Cardiac septum (tissue), 1 donor: Measurements from ENCODE around the gene APEX2. TPM values are rescaled to one million over a fixed set of nuclear protein-coding genes. Genes with fewer than 3 reads are reported as not detected.
"Not testable (repeated sequence)": the region's sequence is repeated elsewhere in the genome, so short reads cannot be mapped to it uniquely, and the experiment has no call there.

Source experiments
- DNase-seq: peaks from one replicate; pipeline ENCODE4 v3.0.0-alpha.2; 2020; ENCODE audit warnings: low spot score
- intact Hi-C: fragments of 100-400 bp; cut with DNase I; formaldehyde crosslinking; loops from one replicate; pipeline ENCODE4 v1.14.0; 2022
- long read RNA-seq: library from polyadenylated mRNA; unstranded; transcript quantifications from one replicate; pipeline ENCODE4 v2.0.0, GENCODE V29; 2021
- total RNA-seq: library from RNA; stranded (reverse); fragmentation: NEBNext Ultra II Directional; extraction: Animal tissue kit (Norgen Biotek cat#: 25700); gene quantifications from one replicate; pipeline ENCODE4 v1.2.1, GENCODE V29; 2021
- donor health status: DM: no; HTN: no; CAD: no.

The APEX2 gene
- 8.4 TPM for total RNA-seq
- long read RNA-seq, transcript APEX2-201 (6 exons, 3,245 nt): major isoform, 14 of 18 reads
- long read RNA-seq, partial matches to known transcripts: 3 of 18 reads
- long read RNA-seq, other reads (novel, unspliced or antisense): 0 of 18 reads

DNA sequence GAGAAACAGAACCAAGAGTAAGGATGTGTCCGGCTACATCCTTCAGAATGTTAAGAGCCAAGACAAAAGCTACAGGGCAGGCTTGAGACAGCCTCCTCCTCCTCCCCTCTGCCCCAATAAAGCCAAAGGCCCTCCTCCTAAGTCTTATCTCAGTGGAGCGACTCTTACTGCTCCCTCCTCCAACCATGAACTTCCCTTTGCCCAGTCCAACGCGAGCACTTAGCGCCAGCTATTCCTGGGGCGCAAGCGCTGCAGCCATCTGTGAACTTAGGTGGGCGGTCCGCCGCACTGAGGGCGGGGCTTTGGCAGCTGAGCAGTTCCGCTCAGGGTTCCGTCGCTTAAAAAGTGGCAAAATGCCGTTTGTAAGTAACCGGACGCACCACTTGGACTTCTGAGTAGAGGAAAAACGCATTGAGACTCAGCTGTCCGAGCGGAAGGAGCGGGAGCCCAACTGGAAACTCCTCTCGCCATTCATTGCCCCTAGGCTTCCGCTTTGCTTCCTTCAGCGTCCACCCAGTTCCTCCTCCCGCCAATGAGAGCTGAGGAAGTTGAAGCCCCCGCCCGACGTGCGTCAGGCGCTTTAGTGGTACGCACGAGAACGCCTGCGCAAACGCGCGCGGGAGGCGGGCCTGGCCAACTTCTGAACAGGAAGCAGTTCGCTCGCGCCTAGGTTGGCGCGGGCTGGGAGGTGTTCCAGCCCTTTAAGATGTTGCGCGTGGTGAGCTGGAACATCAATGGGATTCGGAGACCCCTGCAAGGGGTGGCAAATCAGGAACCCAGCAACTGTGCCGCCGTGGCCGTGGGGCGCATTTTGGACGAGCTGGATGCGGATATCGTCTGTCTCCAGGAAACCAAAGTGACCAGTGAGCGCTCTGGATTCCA is at the start of gene APEX2:
APEX2 (plus strand) TSS at position 647 of the 882 bp plus-strand sequence; CDS start at position 707, 60 bp downstream.
- intact Hi-C loops: loop anchor here (5.0 kb wide), 1 partner anchor 363 kb away; no protein-coding TSS in a partner anchor
- DNase-seq: peak; percentile 95

GRCh38 chrX:54950730-54951375 is 49.3 kb upstream of the APEX2 start:
- DNase-seq: no peak
- intact Hi-C loops: no loop called here

GRCh38 chrX:54961750-54962149 is 38.4 kb upstream of the APEX2 start:
- intact Hi-C loops: no loop called here
- no peak for DNase-seq

- intact Hi-C loops: no loop called here
Measured at GRCh38 chrX:54964766-54965497, 35.2 kb upstream of the APEX2 start.

GRCh38 chrX:54977387-54977786 is 22.8 kb upstream of the APEX2 start:
- DNase-seq: no peak
- intact Hi-C loops: no loop called here

More at GRCh38 chrX:54964766-54965497, 35.2 kb upstream of the APEX2 start:
- no peak for DNase-seq

GRCh38 chrX:54978448-54978847 is 21.7 kb upstream of the APEX2 start:
- intact Hi-C loops: no loop called here
- DNase-seq: no peak

- DNase-seq: no peak
- intact Hi-C loops: no loop called here
Measured at GRCh38 chrX:54979432-54979831, 20.7 kb upstream of the APEX2 start.

- intact Hi-C loops: no loop called here
- DNase-seq: no peak
Measured at GRCh38 chrX:54980334-54980733, 19.8 kb upstream of the APEX2 start.

DNA sequence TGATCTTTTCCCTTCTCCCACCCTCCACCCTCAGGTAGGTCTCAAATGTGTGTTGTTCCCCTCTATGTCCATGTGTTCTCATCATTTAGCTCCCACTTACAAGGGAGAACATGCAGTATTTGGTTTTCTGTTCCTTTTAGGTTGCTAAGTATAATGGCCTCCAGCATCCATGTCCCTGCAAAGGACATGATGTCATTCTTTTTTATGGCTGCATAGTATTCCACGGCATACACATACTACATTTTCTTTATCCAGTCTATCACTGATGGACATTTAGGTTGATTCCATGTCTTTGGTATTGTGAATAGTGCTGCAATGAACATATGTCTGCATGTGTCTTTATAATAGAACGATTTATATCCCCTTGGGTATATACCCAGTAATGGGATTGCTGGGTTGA is 16.9 kb upstream of the APEX2 start:
- intact Hi-C loops, DNase-seq: not testable (repeated sequence)

GRCh38 chrX:54991706-54992105 is 8.5 kb upstream of the APEX2 start:
- DNase-seq: no peak
- intact Hi-C loops: no loop called here

DNA sequence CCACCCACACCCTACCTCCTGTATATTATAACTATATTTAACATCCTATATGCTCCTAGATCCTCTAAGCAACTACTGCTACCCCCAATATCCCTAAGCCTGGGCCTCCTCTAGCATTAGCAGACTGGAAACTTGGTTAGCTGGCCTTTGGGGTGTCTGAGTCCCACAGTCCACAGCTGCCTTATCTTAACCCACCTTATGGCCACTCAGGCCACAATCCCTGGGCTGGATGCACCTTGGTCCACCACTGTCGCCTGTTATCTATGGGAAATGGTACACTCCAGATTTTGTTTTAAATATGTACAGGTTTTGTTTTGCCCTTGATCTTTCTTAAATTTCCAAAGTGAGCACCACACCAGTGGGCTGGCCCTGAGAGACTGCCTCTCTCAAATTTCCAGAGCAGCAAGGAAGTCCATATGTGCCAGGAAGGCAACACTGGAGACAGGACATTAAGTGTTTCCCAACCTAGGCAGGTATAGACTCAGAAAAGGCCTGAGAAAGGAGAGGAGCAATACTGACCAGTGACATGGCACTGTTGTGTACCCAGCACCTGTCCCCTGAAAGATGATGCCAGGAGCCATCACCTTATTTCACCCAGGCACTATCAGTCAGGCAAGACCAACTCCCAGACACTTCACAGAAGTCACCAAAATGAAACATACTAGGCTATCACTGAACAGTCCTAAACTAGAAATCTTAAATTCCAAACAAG is 7.1 kb upstream of the APEX2 start:
- no peak for DNase-seq
- intact Hi-C loops: no loop called here

DNA sequence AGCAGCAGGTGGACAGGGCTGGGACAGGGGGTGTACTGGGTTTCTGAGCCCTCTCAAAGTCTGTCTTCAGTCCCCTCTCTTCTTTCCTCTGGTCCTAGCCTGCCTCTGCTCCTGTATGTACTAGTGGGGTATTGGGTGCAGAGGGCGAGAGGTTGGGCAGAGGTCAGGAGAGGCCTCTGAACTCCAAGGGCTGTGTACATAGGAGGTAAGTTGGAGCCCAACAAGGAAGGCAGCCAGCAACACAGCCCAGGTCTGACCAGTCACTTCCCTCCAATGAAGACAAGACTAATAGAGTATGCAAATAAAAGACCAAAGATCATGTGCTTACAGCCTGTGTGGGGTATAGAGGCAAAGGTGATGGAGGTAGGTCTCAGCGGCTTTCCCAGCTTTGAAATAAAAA is 6.1 kb upstream of the APEX2 start, which contains the start of gene PFKFB1:
PFKFB1 (minus strand) TSS at position 90 of the 400 bp plus-strand sequence. CDS start 181 bp downstream, outside the sequence.
- no peak for DNase-seq
- intact Hi-C loops: no loop called here

GRCh38 chrX:54994668-54995351 is 5.4 kb upstream of the APEX2 start:
- intact Hi-C loops: no loop called here
- DNase-seq: no peak

- intact Hi-C loops: no loop called here
- no peak for DNase-seq
Measured at GRCh38 chrX:54995621-54996020, 4.5 kb upstream of the APEX2 start.

- intact Hi-C loops: loop anchor here (5.0 kb wide), 1 partner anchor 367 kb away; no protein-coding TSS in a partner anchor
- no peak for DNase-seq
Measured at GRCh38 chrX:55004231-55004630, 4.1 kb downstream of the APEX2 start.

- intact Hi-C loops: no loop called here
- DNase-seq: no peak
Measured at GRCh38 chrX:55005256-55005655, 5.1 kb downstream of the APEX2 start.

DNA sequence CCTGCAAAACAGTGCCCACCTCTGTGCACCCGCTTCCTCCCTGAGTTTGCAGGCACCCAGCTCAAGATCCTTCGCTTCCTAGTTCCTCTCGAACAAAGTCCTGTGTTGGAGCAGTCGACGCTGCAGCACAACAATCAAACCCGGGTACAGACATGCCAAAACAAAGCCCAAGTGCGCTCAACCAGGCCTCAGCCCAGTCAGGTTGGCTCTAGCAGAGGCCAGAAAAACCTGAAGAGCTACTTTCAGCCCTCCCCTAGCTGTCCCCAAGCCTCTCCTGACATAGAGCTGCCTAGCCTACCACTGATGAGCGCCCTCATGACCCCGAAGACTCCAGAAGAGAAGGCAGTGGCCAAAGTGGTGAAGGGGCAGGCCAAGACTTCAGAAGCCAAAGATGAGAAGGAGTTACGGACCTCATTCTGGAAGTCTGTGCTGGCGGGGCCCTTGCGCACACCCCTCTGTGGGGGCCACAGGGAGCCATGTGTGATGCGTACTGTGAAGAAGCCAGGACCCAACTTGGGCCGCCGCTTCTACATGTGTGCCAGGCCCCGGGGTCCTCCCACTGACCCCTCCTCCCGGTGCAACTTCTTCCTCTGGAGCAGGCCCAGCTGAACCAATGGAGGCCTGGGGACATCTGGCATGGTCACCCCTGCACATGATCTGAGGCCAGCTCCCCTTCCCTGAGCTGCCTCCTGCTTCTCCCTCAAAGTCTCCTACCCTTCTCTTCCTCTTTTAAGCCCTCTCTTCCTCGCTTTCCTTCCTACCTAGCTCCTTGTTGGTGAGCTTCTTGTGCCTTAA is 6.9 kb downstream of the APEX2 start:
- DNase-seq: no peak
- intact Hi-C loops: no loop called here

GRCh38 chrX:55007656-55008055 is 7.5 kb downstream of the APEX2 start:
- DNase-seq: no peak
- intact Hi-C loops: no loop called here
